ENCODE measurements around the gene FBXO21.
"Not testable (repeated sequence)": the region's sequence is repeated elsewhere in the genome, so short reads cannot be mapped to it uniquely, and the experiment has no call there.

Gene FBXO21

DNA sequence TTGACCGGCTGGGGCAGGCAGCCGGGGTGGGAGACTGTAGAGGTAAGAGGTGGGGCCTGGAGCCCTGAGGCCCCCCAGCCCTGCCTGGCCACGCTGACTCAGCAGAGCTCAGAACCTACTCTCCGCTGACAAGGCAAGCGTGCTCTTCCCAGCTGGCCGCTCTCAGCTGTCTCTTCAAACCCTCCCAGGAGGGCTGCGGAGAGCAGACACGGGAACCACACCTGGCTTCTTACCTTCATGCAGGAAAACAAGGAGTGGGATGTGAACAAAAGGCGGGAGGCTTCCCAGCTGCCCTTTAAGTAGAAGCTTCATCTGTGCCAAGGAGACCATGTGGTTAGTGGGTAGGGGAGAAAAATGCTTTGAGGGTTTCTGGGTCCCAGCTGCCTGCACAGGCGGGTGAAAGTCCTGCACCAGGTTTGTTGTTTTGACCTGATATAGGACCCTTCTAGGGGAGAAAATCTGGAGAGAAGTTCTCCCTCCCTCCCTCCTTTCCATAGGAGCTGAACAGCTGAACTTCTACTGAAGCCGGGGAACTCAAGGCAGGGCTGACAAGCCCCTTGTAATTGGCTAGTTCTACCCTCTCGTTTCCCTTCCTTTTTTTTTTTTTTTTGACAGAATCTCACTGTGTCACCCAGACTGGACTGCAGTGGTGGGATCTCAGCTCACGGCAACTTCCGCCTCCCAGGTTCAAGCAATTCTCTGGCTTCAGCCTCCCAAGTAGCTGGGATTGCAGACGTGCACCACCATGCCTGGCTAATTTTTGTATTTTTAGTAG is 78.3 kb downstream of the FBXO21 start:
- peak overlapping the region; percentile 1; the same call in 1 of the 2 replicates for H3K9ac ChIP-seq (ENCODE audit: low read depth, low read length)
- H3K36me3 ChIP-seq (ENCODE audit: insufficient read depth, low read depth, low read length): no peaks in the 10 kb centered on the region
- no peak overlapping the region for H3K27ac ChIP-seq (ENCODE audit: low read length)

DNA sequence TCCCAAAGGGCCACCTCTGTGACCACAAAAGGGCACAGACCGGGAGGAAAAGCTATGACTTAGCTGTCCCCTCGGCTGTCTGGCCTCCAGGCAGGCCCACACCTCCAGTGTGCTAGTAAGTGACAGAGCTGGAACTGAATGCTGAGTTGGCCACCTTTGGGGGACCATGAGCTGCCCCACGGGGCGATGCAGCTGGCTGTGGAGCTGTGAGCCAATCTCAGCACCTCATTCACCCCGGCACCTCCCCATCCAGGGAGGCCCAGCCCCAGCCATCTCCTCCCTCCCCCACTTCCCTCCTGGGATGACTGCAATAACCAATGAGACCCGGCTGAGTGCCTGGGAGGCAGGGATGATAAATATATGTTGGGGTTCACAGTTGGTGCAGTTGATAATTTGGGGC is 78.9 kb downstream of the FBXO21 start:
- Histone ChIP-seq H3K36me3 (ENCODE audit: insufficient read depth, low read depth, low read length) (no peaks in the 10 kb centered on the region), H3K4me3 (ENCODE audit: low read length) (no peak overlapping the region), H3K9me3 (ENCODE audit: insufficient read depth, low read depth, low read length) (no peaks in the 10 kb centered on the region), H3K27ac (ENCODE audit: low read length) (no peak overlapping the region), H3K4me1 (ENCODE audit: insufficient read depth, low read length) (peaks cover 6% of the 10 kb centered on the region; the same call in 1 of the 2 replicates), H3K27me3 (ENCODE audit: insufficient read depth, low read length) (peaks cover 3% of the 10 kb centered on the region; the same call in 1 of the 2 replicates), H3K9ac (ENCODE audit: low read depth, low read length) (no peak overlapping the region; the same call in 1 of the 2 replicates)

More for the DNA sequence above, 78.3 kb downstream of the FBXO21 start:
- no peaks in the 10 kb centered on the region for H3K9me3 ChIP-seq (ENCODE audit: insufficient read depth, low read depth, low read length)
- peaks cover 6% of the 10 kb centered on the region; the same call in 1 of the 2 replicates for H3K4me1 ChIP-seq (ENCODE audit: insufficient read depth, low read length)
- no peak overlapping the region for H3K4me3 ChIP-seq (ENCODE audit: low read length)
- H3K27me3 ChIP-seq (ENCODE audit: insufficient read depth, low read length): peaks cover 3% of the 10 kb centered on the region; the same call in 1 of the 2 replicates

DNA sequence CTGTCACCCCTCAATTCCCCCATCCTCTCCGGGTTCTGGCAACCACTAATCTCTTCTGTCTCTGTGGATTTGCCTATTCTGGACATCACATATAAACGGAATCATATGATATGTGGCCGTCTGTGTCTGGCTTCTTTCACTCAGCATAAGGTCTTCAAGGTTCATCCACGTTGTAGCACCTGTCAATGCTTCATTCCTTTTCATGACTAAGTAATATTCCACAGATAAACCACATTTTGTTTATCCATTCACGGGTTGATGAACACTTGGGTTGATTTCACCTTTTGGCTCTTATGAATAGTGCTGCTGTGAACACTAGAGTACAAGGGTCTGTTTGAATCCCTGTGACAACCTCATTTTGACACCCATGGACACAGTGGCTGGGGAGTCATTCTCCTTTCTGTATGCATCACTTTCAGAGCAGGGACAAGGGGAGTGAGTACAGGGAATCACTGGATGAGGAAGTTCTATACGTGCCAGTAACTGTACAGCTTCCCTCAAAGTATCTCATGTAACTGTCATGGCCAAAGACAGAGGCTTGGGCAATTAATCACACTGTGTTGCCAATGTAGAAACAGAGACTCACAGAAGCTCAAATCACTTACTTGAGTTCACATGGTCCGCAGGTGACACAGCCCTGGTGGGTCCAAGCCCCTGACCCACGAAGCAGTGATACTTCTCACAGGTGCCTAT is 80.2 kb downstream of the FBXO21 start:
- H3K9me3 ChIP-seq (ENCODE audit: insufficient read depth, low read depth, low read length): no peaks in the 10 kb centered on the region
- H3K4me1 ChIP-seq (ENCODE audit: insufficient read depth, low read length): peaks cover 6% of the 10 kb centered on the region; the same call in 1 of the 2 replicates
- H3K27ac ChIP-seq (ENCODE audit: low read length): no peak overlapping the region
- no peak overlapping the region for H3K4me3 ChIP-seq (ENCODE audit: low read length)
- peaks cover 3% of the 10 kb centered on the region; the same call in 1 of the 2 replicates for H3K27me3 ChIP-seq (ENCODE audit: insufficient read depth, low read length)
- no peak overlapping the region for H3K9ac ChIP-seq (ENCODE audit: low read depth, low read length)
- no peaks in the 10 kb centered on the region for H3K36me3 ChIP-seq (ENCODE audit: insufficient read depth, low read depth, low read length)

DNA sequence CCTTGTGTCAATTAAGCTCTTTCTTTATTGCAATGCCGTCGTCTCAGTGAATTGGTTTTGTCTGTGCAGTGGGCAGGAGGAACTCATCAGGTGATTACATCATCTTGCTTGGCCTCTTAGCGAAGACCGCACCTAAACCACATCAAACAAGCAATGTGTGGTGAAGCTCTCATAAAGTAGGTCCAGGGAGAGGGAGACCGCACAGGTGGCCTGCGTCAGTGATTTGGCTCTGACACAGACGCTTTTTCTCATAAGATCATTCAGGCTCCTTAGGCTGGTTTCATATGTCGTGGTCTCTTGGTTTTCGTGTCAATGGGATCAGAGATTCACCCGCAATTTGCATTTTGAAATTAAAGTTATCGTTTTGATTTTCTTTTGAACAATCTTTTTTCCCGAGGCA is 84.4 kb downstream of the FBXO21 start:
- Histone ChIP-seq H3K9me3 (ENCODE audit: insufficient read depth, low read depth, low read length) (no peaks in the 10 kb centered on the region), H3K4me3 (ENCODE audit: low read length) (no peak overlapping the region), H3K27me3 (ENCODE audit: insufficient read depth, low read length) (peaks cover 3% of the 10 kb centered on the region; the same call in 1 of the 2 replicates), H3K9ac (ENCODE audit: low read depth, low read length) (no peak overlapping the region), H3K4me1 (ENCODE audit: insufficient read depth, low read length) (no peaks in the 10 kb centered on the region; the same call in 1 of the 2 replicates), H3K27ac (ENCODE audit: low read length) (no peak overlapping the region), H3K36me3 (ENCODE audit: insufficient read depth, low read depth, low read length) (no peaks in the 10 kb centered on the region)

DNA sequence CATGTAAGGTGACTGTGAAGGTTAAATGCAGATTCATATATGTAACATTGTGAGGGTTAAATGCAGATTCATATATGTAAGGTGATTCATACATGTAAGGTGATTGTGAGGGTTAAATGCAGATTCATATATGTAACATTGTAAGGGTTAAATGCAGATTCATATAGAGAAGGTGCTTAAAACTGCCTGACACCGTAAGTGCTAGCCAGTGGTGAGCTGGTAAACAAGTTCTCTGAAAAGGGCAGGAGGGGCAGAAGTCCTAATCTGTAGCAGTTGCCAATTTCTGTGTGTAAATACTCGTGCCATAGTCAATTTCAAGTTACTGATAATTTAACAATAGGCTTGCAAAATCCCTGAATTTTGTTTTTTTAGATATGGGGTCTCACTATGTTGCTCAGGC is 86.3 kb downstream of the FBXO21 start:
- H3K36me3 ChIP-seq (ENCODE audit: insufficient read depth, low read depth, low read length); H3K27ac ChIP-seq (ENCODE audit: low read length); H3K9me3 ChIP-seq (ENCODE audit: insufficient read depth, low read depth, low read length); H3K9ac ChIP-seq (ENCODE audit: low read depth, low read length); H3K4me3 ChIP-seq (ENCODE audit: low read length); H3K4me1 ChIP-seq (ENCODE audit: insufficient read depth, low read length): not testable (repeated sequence)
- peaks cover 21% of the 10 kb centered on the region for H3K27me3 ChIP-seq (ENCODE audit: insufficient read depth, low read length)

DNA sequence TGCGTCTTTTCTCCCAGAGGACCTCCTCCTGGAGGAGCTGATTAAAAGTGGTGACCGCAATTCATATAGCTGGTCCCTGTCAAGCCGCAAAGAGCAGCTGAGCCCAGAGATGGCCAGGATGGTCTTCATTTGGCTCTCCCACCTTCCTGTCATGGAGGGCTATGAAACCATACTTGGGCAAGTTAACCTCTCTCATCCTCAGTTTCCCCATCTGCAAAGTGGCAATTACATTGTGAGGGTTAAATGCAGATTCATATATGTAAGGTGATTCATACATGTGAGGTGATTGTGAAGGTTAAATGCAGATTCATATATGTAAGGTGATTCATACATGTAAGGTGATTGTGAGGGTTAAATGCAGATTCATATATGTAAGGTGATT is 87.5 kb downstream of the FBXO21 start:
- no peak overlapping the region for H3K9ac ChIP-seq (ENCODE audit: low read depth, low read length)
- H3K36me3 ChIP-seq (ENCODE audit: insufficient read depth, low read depth, low read length): no peaks in the 10 kb centered on the region
- H3K27me3 ChIP-seq (ENCODE audit: insufficient read depth, low read length): peaks cover 33% of the 10 kb centered on the region
- no peaks in the 10 kb centered on the region for H3K9me3 ChIP-seq (ENCODE audit: insufficient read depth, low read depth, low read length)
- no peak overlapping the region for H3K4me3 ChIP-seq (ENCODE audit: low read length)
- no peak overlapping the region for H3K27ac ChIP-seq (ENCODE audit: low read length)
- H3K4me1 ChIP-seq (ENCODE audit: insufficient read depth, low read length): no peaks in the 10 kb centered on the region; the same call in 1 of the 2 replicates

DNA sequence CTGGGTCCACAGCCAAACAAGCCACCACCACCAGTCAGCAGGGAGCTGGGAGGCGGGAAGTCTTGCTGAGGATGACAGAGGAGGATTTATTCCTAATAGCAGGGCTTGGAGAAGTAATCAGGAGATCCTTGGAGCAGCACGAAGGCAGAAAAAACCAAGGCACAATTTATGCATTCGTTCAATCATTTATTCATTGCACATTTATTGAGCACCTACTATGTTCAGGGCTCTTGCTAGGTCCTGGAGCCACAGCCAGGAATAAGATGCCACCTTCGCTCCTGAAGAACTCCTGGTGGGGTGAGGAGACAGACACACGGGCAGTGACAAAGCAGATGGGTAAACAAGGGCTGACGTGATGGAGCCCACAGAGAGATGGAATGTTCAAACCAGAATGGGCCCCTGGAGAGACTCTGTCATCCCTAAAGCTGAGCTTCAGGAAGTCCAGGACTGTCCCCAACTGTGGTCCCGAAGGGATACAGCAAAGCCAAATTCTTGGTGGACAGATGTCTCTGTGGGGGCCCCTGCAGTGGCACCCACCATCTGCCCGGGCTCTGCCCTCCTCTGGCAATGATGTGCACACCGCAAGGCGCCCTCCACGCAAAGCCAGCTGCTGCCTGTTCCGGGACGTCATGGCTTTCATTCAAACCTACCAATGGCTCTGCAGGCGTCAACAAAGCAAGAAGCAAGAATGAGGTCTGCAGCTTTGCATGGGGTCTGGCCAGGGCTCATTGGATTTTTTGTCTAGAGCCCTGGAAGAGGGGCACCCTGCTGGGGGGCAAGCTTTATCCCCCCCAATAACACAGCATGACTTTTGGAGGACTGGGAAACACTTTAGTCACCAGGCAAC is 88.1 kb downstream of the FBXO21 start:
- Histone ChIP-seq H3K27me3 (ENCODE audit: insufficient read depth, low read length) (peaks cover 39% of the 10 kb centered on the region), H3K36me3 (ENCODE audit: insufficient read depth, low read depth, low read length) (no peaks in the 10 kb centered on the region), H3K9ac (ENCODE audit: low read depth, low read length) (no peak overlapping the region), H3K9me3 (ENCODE audit: insufficient read depth, low read depth, low read length) (no peaks in the 10 kb centered on the region), H3K4me1 (ENCODE audit: insufficient read depth, low read length) (no peaks in the 10 kb centered on the region; the same call in 1 of the 2 replicates), H3K27ac (ENCODE audit: low read length) (no peak overlapping the region), H3K4me3 (ENCODE audit: low read length) (no peak overlapping the region)

DNA sequence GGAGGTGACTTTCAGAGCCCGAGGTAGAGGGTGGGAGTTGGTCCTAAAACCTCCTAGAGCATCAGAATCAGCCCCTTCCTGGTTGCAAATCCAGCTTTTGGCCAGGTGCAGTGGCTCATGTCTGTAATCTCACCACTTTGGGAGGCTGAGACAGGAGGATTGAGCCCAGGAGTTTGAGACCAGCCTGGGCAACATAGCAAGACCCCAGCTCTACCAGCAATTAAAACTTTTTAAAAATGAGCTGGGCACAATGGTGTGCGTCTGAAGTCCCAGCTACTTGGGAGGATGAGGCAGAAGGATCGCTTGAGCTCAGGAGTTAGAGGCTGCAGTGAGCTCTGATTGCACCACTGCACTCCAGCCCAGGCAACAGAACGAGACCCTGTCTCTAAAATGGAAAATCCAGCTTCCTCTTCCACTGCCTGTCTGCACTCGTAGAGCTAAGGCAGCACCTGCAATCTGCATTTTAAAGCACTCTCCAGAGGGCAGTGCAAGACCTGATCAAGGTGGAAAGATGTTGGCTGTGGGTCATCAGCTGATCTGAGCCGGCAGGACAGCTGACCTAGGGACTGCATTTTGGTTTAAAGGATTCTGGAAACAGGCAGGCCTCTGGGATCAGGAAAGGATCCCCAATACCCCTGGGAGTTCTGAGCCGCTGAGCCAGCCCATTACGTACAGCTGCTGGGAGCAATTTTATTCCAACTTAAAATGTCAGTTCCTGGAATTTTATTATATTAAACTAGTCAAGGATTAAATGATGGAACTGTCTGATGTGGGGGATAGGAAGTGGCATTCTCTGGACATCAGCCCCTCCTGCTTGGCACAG is 89.2 kb downstream of the FBXO21 start:
- Histone ChIP-seq H3K27me3 (ENCODE audit: insufficient read depth, low read length) (peaks cover 50% of the 10 kb centered on the region), H3K9me3 (ENCODE audit: insufficient read depth, low read depth, low read length) (no peaks in the 10 kb centered on the region), H3K4me3 (ENCODE audit: low read length) (no peak overlapping the region), H3K4me1 (ENCODE audit: insufficient read depth, low read length) (no peaks in the 10 kb centered on the region; the same call in 1 of the 2 replicates), H3K27ac (ENCODE audit: low read length) (no peak overlapping the region), H3K9ac (ENCODE audit: low read depth, low read length) (no peak overlapping the region), H3K36me3 (ENCODE audit: insufficient read depth, low read depth, low read length) (no peaks in the 10 kb centered on the region)

DNA sequence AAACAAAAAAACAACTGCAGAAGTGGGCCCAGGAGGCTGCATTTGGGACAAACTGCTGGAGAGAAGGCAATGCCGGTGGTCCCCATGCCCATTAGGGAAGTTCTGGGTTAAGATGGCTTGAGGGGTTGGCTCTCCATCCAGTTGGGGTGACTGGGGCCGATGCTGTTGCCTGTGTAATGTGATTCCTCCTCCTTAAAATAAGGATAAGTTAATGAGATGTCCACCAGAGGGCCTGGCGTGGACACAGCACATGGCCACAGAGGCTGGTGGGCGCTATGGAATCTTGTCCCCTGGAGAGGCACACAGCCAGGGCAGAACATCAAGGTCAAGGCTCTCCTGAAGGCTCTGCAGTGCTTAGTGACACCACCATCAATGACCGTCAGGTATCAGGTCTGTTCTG is 90.0 kb downstream of the FBXO21 start:
- no peak overlapping the region for H3K27ac ChIP-seq (ENCODE audit: low read length)
- H3K9ac ChIP-seq (ENCODE audit: low read depth, low read length): no peak overlapping the region
- no peaks in the 10 kb centered on the region for H3K9me3 ChIP-seq (ENCODE audit: insufficient read depth, low read depth, low read length)
- peaks cover 55% of the 10 kb centered on the region for H3K27me3 ChIP-seq (ENCODE audit: insufficient read depth, low read length)
- no peaks in the 10 kb centered on the region for H3K36me3 ChIP-seq (ENCODE audit: insufficient read depth, low read depth, low read length)
- H3K4me1 ChIP-seq (ENCODE audit: insufficient read depth, low read length): no peaks in the 10 kb centered on the region; the same call in 1 of the 2 replicates
- no peak overlapping the region for H3K4me3 ChIP-seq (ENCODE audit: low read length)

DNA sequence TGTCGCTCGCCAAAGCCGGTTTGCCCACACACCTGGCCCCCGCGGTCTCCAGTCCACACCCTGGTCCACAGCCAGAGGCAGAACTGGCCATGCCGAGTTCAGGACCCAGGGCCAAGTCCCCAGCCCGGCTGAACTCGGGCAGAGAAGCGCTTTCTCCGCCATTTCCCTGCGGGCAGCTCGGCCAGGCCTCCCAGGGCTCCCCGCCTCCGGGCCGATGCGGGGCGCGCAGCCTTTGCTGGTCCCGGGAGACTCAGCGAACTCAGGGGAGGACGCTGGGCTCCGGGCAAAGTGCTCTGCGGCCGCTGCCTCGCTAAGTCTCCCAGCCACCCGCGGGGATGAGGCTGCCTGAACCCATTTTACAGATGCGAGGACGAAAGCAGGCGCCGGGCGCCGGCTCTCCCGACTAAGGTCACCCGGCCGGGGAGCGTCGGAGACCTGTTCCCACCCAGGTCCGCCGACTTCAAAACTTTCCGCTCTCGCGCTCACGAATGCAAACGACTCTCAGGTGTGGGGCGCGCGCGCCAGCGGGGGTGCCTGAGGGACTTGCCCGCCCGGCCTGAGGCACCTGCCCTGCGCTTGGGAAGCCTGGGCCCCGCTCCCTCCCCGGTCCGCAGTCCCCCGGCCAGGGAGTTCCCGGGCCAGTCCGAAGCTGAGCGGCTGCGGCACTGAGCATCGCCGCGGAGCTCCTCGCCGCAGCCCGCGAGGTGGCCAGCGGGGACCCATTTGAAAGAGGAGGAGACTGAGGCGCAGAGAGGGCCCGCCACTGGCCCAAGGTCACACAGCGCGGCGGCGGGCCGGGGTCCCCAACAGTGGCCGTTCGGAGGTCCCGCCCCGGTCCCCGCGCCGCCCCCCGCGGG is 91.7 kb downstream of the FBXO21 start:
- no peaks in the 10 kb centered on the region for H3K36me3 ChIP-seq (ENCODE audit: insufficient read depth, low read depth, low read length)
- H3K27ac ChIP-seq (ENCODE audit: low read length): no peak overlapping the region
- H3K4me1 ChIP-seq (ENCODE audit: insufficient read depth, low read length): no peaks in the 10 kb centered on the region; the same call in 1 of the 2 replicates
- no peaks in the 10 kb centered on the region for H3K9me3 ChIP-seq (ENCODE audit: insufficient read depth, low read depth, low read length)
- peak overlapping the region; percentile 77 for H3K4me3 ChIP-seq (ENCODE audit: low read length)
- H3K9ac ChIP-seq (ENCODE audit: low read depth, low read length): no peak overlapping the region
- H3K27me3 ChIP-seq (ENCODE audit: insufficient read depth, low read length): peaks cover 55% of the 10 kb centered on the region

Data from iPS-20b (cell line).